Osteocyte (in vitro differentiated cells): ENCODE measurements around the gene DMKN. TPM values are rescaled to one million over a fixed set of nuclear protein-coding genes. Genes with fewer than 3 reads are reported as not detected.

Experiments used
- DNase-seq: peaks from one replicate; pipeline ENCODE4 v3.0.0; 2021; ENCODE audit warnings: mixed read lengths; ENCODE audit not compliant: unreplicated experiment; ENCODE audit errors: extremely low spot score
- H3K27ac Mint-ChIP-seq: one replicate; pipeline ENCODE4 v1.8.0; 2021; ENCODE audit warnings: mild to moderate bottlenecking, mixed read lengths; ENCODE audit not compliant: unreplicated experiment
- H3K27me3 Mint-ChIP-seq: one replicate; pipeline ENCODE4 v1.8.0; 2021; ENCODE audit warnings: mixed read lengths; ENCODE audit not compliant: unreplicated experiment
- H3K36me3 Mint-ChIP-seq: one replicate; pipeline ENCODE4 v1.8.0; 2021; ENCODE audit warnings: mixed read lengths; ENCODE audit not compliant: unreplicated experiment
- H3K4me1 Mint-ChIP-seq: one replicate; pipeline ENCODE4 v1.8.0; 2021; ENCODE audit warnings: mixed read lengths; ENCODE audit not compliant: unreplicated experiment
- H3K4me3 Mint-ChIP-seq: one replicate; pipeline ENCODE4 v1.8.0; 2021; ENCODE audit warnings: mild to moderate bottlenecking, moderate library complexity, mixed read lengths; ENCODE audit not compliant: unreplicated experiment
- H3K9me3 Mint-ChIP-seq: one replicate; pipeline ENCODE4 v1.8.0; 2021; ENCODE audit warnings: mixed read lengths; ENCODE audit not compliant: unreplicated experiment
- total RNA-seq: library from RNA; stranded (reverse); gene quantifications from 2 replicates; pipeline ENCODE4 v1.2.1, GENCODE V29; 2021
- TF ChIP-seq, protein P1 (sequence below): fragments of 200-600 bp; sonication (generic); IDR thresholded peaks from 2 replicates; pipeline ENCODE4 v1.5.0; 2021; ENCODE audit warnings: antibody characterized with exemption, mild to moderate bottlenecking, moderate library complexity

DMKN gene
- total RNA-seq, 1 donor from 2014 or later = not detected

DNA sequence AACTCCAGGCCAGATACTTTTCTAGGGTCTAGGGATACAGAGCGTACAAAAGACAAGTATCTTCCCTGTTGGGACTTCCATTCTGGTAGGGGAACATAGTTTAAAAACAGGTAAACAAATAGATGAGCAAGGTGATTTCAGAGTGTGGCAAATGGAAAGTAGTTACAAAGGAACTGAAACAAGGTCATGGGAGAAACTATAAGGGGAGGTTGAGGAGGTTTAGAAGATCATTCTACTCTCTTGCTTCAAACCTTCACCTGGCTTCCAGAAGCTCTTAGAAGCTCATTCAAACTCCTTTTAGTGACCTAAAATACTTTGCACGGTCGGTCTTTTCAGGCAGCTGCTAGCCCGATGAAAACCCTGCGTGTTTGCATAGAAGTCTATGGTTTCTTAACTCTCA is 56.3 kb downstream of the DMKN start:
- Mint-ChIP-seq H3K27me3 (peaks cover 6% of the 10 kb centered on the region), H3K4me1 (no peaks in the 10 kb centered on the region), H3K27ac (no peak overlapping the region), H3K4me3 (no peak overlapping the region), H3K36me3 (no peaks in the 10 kb centered on the region), H3K9me3 (no peaks in the 10 kb centered on the region)
- TF ChIP-seq, protein P1, sequence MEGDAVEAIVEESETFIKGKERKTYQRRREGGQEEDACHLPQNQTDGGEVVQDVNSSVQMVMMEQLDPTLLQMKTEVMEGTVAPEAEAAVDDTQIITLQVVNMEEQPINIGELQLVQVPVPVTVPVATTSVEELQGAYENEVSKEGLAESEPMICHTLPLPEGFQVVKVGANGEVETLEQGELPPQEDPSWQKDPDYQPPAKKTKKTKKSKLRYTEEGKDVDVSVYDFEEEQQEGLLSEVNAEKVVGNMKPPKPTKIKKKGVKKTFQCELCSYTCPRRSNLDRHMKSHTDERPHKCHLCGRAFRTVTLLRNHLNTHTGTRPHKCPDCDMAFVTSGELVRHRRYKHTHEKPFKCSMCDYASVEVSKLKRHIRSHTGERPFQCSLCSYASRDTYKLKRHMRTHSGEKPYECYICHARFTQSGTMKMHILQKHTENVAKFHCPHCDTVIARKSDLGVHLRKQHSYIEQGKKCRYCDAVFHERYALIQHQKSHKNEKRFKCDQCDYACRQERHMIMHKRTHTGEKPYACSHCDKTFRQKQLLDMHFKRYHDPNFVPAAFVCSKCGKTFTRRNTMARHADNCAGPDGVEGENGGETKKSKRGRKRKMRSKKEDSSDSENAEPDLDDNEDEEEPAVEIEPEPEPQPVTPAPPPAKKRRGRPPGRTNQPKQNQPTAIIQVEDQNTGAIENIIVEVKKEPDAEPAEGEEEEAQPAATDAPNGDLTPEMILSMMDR = no peak
- no peak for DNase-seq

DNA sequence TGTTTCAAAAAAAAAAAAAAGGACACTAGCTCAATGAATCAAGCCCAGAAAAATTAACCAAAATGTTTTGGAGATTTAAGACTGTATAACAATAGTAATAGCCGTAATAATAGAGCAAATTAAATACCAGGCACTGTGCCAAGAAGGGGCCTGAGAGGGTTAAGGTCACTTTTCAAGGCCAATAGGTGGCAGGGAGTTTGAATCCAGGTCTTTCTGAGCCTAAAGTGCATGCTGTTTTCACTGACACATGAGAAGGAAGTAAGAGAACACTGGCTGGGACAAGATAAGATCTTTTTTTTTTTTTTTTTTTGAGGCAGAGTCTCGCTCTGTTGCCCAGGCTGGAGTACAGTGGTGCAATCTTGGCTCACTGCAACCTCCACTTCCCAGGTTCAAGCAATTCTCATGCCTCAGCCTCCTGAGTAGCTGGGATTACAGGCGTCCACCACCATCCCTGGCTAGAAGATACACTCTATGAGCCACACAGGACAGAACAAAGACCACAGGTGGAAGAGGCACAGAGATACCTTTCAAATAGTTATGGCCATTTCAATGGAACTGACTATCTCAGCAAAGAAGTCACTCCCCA is 57.7 kb downstream of the DMKN start:
- H3K36me3 Mint-ChIP-seq = no peaks in the 10 kb centered on the region
- peaks cover 6% of the 10 kb centered on the region for H3K27me3 Mint-ChIP-seq
- no peak overlapping the region for H3K27ac Mint-ChIP-seq
- H3K9me3 Mint-ChIP-seq = no peaks in the 10 kb centered on the region
- DNase-seq = no peak
- H3K4me3 Mint-ChIP-seq = no peak overlapping the region
- TF ChIP-seq, protein P1 = no peak
- H3K4me1 Mint-ChIP-seq = no peaks in the 10 kb centered on the region

DNA sequence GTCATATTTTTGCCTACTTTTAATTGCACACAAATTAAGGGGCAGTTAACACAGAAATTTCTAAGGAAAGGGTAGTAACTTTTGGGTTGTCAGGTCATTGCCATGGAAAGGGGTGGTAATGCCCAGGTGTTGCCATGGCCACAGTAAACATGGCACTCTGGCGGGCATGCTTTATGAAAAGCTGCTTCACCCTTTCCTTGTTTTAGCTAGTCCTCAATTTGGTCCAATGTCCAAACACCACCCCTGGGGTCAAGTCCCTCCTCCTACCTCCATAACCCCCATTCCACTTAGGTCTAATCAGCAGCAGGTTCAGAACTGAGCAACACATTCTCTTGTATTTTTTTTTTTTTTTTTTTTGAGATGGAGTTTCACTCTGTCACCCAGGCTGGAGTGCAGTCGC is 58.8 kb downstream of the DMKN start:
- TF ChIP-seq, protein P1 = no peak
- H3K4me3 Mint-ChIP-seq = no peak overlapping the region
- DNase-seq = no peak

DNA sequence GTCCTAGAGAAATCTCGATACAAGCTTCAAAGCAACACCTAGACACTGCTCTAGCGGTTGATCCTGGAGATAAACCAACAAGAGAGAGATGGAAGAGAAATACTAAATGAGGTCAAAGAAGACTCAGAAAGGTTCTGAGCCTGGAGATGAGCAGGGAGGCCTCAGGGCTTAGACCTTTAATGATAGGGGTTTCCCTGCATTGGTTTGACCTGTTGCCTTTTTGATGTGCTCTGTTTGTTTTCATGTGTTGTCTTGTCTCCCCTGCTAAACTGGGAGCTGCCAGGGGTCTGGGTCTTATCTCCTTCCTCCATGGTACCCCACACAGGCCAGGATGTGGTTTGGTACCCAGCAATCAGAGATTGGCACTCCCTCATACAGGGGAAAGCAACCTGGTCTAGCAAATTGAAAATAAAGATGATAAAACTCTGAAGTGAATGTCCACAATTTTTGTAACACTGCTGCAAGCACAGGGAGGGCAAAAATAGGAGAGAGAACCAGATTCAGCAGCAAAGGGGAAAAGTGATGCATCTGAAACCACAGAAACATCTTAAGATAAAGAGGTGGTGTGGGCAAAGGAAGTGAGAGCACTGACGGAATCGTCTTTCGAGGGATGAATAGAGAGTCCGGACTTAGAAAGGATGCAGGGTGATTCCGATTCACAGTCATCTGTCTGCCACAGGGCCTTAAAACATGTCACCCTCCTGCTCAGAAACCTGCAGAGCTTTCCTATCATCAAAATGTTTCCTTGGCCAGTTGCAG is 61.9 kb downstream of the DMKN start:
- Mint-ChIP-seq H3K27me3 (peaks cover 9% of the 10 kb centered on the region), H3K4me3 (no peak overlapping the region), H3K9me3 (no peaks in the 10 kb centered on the region), H3K4me1 (no peaks in the 10 kb centered on the region), H3K27ac (no peak overlapping the region), H3K36me3 (no peaks in the 10 kb centered on the region)
- TF ChIP-seq, protein P1 = no peak
- DNase-seq = no peak

More for the DNA sequence above, 58.8 kb downstream of the DMKN start:
- H3K27me3 Mint-ChIP-seq = peaks cover 5% of the 10 kb centered on the region
- H3K9me3 Mint-ChIP-seq = no peaks in the 10 kb centered on the region
- H3K27ac Mint-ChIP-seq = no peak overlapping the region
- no peaks in the 10 kb centered on the region for H3K4me1 Mint-ChIP-seq
- H3K36me3 Mint-ChIP-seq = no peaks in the 10 kb centered on the region

DNA sequence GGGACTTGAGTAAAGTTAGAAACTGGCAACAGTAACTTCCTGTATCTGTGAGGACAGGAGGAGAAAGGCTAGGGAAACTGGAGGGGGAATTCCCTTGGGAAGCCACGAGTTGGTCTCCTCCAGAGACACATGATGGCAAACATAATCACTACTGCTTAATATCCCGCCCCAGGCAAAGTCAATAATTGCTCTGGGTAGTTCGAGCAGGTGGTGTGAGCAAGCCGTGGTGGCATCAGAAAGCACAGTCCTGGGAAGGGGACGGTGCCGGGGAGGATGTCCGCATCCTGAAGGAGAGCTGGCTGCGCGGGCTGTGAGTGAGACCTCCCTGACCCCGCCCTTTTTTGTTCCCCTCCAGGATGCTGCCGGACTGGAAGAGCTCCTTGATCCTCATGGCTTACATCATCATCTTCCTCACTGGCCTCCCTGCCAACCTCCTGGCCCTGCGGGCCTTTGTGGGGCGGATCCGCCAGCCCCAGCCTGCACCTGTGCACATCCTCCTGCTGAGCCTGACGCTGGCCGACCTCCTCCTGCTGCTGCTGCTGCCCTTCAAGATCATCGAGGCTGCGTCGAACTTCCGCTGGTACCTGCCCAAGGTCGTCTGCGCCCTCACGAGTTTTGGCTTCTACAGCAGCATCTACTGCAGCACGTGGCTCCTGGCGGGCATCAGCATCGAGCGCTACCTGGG is 63.9 kb downstream of the DMKN start:
- Mint-ChIP-seq H3K27ac (no peak overlapping the region), H3K4me3 (no peak overlapping the region), H3K36me3 (no peaks in the 10 kb centered on the region), H3K4me1 (no peaks in the 10 kb centered on the region), H3K9me3 (no peaks in the 10 kb centered on the region), H3K27me3 (peaks cover 11% of the 10 kb centered on the region)
- TF ChIP-seq, protein P1 = no peak
- no peak for DNase-seq
